Ecto neural progenitor cell (in vitro differentiated cells): ENCODE measurements around the gene UBE3A.
"Not testable (repeated sequence)": the region's sequence is repeated elsewhere in the genome, so short reads cannot be mapped to it uniquely, and the experiment has no call there.

ENCODE experiments used
- DNase-seq: peaks from one replicate; pipeline ENCODE4 v3.0.0-alpha.2; 2018; ENCODE audit warnings: low spot score

UBE3A gene

DNA sequence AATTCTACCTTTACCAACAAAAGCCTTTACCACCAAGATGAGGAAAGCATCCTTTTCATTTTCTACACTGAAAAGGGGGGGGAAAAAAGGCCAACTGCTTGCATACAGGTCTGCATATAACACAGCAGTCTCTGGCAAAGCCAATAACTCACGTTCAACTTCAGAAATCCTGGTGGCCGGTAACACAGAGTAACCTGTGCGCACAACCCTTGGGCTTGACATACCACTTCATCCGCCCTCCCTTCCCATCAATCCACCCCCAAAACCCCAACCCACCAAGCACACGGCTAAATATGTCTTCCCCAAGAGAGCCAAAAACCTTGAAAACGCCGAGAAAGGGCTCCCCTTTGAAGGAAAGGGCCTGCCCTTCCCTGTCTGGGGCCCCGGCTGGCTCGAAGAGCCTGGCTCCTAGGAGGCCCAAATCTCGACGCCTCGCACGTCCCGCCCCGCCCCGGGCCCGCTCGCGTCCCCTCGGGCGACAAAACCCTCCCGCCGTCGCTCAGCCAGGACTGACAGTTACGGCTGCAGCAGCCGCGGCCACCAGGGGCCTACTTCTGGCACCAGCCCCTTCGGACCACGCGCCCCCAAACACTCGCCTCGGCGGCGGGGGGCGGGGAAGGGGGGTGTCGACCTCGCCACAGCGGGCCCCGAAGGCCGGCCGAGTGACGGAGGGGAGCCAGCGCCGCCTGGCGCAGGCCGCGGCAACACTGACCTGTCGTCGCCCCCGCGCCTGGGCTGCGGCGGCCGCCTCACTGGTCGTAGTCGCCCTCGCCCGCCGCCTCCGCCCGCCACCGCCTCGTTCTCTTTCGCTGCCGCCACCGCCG, 835 bp downstream of the UBE3A start:
- peak; percentile 86 for DNase-seq

DNA sequence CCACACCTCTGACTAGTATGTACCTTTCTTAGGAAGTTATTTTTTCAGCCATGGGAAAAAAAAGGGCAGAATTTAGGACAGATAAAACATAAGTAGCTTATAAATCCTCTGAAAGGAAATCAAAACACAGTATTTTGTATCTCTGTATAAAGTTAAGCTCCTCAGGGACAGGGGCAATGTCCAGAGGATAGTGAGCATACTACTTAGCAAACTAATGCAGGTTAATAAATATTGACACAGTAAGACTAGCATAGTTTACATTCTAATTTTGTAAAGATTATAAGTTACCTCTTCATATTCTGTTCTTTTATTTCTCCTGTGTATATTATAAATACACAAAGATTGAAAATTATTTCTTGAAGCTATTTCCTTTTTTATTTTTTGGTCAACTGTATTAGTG, 2.1 kb downstream of the UBE3A start:
- no peak for DNase-seq

DNA sequence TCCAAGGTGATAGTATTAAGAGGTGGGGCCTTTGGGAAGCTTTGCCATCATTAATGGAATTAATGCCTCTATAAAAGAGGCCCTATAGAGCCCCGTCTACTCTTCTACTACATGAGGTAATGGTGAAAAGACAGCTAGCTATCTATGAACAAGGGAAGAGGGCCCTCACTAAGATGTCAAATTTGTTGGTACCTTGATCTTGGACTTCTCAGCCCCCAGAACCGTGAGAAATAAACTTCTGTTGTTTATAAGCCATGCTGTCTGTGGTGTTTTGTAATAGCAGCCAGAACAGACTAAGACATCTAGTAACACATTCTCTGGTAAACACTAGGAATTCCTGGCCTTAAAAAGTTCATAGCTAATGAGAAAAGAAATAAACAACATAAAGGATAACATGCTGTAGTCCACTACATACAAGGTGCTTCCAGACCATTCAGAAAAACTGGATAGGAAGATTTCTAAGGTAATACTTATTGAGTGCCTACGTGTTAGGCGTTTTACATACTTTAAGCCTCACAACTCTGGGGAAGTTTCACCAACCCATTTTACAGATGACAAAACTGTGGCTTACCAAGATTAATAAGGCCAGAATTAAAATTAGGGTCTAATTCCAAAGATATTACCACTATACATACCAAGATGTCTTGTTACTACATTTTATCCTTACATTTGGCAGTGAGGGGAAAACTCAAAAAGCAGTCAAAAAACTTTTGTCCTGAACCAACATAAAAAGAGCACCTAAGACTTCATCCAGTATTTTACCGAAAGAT, 3.2 kb downstream of the UBE3A start:
- DNase-seq = no peak

DNA sequence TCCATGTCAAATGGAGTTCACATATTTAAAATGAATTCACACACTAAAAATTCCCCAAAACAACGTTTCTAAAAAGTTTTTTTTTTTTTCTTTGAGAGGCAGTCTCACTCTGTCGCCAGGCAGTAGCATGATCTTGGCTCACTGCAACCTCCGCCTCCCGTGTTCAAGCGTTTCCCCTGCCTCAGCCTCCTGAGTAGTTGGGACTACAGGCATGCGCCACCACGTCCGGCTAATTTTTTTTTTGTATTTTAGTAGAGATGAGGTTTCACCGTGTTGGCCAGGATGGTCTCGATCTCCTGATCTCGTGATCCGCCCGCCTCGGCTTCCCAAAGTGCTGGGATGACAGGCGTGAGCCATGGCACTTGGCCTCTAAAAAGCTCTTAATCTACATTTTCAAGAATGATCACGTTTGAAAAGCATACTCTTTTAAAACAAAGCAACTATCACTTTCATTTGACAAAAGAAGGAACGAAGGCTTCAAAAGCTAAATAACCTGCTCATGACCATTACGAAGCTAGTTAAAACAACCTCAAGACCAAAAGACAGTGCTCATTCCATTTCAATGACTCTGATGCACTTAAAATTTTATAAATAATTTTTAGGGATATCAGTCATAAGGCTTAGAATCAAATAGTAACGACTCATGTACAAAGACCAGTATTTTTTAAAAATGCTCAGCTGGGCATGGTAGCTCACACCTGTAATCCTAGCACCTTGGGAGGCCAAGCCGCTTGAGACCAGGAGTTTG, 5.5 kb downstream of the UBE3A start:
- no peak for DNase-seq

DNA sequence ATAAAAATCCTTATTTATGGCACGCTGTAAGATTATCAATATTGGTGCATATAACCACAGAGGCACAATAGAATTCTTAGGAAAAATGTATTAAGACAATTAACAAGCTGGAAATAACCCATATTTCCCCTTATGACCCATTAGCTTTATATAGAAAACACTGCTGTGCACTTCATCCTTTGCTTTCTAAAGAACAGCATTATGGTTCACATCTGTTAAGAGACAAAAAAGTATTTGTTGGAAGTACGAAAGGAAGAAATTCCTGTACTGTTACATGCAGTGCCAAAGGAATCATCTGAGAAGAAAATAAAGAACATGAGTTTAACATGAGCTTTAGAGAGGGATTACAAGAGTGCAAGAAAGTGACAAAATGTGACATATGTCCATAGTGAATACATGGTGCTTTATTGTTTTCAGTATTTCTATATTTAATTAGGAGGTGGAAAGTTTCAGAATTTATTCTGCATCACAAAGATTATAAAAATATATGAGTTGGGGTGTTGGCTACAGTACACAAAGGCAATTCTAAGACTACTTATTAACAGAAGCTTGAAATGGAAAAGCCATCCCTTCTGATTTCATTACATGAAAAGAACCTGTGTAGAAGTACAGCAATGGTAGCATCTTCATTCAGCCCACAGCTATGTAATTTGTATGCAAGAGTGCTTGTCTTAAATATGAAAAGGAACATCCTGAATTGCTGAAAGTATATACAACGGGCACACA, 6.8 kb downstream of the UBE3A start:
- DNase-seq = no peak

DNA sequence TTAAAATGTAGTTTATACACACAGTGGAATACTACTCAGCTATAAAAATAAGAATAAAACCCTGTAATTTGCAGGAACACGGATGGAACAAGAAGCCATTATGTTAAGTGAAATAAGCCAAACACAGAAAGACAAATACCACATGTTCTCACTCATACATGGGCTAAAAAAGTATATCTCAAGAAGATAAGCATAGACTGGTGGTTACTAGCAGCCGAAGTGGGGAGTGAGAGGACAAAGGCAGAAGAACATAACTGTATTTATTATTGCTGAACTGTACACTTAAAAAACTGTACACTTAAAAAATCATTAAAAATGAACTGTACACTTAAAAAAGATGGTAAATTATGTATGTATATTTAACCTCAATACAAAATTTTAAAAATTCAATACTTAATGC, 11.0 kb downstream of the UBE3A start:
- no peak for DNase-seq

DNA sequence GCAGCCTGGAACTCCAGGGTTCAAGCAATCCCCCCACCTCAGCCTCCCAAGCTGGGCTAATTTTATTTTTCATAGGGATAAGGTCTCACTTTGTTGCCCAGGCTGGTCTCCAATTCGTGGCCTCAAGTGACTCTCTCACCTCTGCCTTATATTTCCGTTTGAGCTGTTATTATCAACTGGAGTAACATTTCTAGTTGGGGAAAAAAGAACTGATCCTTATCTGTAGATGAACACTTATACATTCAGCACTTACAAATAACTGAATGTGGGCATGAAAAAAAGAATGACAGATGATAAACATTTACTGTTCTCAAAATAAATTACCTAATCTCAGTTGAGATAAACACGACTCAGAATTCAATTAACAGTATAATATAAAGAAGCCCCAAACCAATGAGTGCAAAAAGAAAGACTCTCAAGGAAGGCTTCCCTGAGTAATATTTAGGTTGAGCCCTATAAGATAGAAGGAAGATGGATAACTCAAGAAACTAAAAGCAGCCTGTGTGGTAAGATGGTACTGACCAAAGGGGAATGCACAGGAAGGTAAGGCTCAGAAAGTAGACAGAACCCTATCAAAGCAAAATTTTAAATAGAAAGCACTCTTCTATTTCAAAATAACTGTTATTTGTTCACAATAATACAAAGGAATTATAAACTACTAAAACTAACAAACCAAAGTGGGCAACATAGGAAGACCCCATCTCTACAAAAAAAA, 11.8 kb downstream of the UBE3A start:
- DNase-seq = no peak

DNA sequence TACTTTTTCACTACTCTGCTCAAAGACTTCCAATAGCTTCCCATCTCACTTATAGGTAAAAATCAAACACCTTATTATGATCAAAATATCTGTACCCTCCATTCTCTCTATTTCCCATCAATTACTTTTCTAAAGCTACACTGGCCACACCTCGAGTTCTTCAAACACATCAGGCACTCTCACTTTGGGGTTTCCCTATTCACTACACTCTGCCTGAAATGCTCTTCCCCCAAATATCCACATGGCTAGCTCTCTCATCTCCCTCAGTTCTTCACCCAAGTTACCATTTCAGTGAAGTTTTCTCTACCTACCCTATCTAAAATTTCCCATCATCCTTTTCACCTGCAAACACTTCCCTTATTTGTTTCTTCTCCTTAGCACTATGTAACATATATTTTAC, 14.8 kb downstream of the UBE3A start:
- no peak for DNase-seq

DNA sequence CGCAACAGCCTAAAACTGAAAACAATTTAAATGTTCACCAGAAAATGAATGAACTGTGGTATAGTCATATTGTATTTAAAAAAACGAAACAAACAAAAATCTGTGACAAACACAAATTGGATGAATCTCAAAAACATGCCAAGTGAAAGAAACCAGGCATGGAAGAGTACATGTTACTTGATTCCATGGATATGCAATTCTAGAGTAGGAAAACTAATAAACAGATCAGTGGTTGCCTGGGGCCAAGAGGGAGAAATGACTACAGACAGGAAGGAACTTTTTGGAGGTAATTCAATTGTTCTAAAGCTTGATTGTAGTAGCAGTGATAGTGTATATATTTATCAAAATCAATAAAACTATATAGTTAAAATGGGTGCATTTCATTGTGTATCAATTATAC, 16.8 kb downstream of the UBE3A start:
- DNase-seq = no peak

DNA sequence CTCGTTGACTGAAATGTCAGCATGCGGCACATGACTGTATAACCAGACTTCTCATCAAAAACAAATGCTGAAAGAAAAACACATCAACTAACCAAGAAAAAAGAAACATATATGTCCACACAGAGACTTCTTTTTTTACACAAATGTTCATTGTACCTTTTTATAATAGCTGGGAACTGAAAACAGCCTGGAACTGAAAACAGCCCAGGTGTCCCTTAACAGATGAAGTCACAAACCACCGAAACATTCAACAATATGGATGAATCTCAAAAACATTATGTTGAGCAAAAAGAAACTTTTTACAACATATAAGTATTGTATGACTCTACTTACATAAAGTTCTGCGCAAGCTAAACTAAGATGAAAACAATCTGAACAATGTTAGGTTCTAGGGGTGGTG, 20.6 kb downstream of the UBE3A start:
- no peak for DNase-seq

DNA sequence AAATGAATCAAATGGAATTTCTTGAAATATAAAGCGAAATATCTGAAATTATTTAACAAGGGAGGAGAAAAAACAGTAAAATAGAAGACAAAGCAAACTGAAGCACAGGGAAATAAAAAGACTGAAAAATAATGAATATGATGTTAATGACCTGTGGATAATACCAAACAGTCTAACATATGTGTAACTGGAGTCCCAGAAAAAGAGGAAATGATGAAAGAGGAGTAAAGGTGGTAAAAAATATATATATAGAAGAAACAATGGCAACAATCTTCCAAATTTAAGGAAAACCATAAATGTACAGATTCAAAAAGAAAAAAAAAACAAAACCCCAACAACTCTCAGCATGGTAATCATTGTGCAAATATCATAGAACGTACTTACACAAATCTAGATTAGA, 21.2 kb downstream of the UBE3A start:
- no peak for DNase-seq

DNA sequence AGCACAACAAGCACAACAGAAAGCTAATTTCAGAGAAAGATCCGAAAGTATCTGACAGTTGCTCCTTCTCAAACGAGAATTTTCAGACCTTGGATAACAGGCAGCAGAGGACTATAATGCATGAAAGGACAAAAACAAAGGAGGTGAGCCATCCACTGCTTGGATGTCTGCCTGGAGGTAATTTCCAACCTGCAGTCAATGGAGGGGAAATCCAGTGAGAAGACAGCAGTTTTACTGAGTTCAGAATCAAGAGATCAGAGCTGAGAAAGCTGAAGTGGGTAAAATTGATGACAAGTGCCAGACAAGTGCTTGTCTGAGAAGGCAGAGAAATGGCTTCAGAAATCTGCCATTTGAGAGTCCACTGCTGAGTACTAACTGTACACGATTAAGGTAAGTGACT, 22.1 kb downstream of the UBE3A start:
- DNase-seq = no peak

DNA sequence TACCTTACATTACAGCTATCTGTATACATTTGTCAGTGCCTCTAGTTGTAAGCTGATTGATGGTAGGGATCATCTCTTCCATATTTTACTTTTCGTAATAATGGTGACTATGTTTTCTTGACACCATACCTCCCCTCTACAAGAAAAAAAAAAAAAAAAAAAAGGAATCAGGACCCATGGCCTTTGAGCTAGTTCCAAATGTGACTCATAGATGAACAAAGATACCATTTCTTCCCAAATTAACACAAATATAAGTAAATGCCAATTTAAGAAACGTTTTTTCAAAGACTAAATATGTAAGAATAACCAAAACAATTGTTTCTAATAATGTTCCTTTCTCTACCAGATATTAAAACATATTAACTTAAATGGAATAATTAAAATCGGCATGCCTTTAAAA, 23.1 kb downstream of the UBE3A start:
- no peak for DNase-seq

DNA sequence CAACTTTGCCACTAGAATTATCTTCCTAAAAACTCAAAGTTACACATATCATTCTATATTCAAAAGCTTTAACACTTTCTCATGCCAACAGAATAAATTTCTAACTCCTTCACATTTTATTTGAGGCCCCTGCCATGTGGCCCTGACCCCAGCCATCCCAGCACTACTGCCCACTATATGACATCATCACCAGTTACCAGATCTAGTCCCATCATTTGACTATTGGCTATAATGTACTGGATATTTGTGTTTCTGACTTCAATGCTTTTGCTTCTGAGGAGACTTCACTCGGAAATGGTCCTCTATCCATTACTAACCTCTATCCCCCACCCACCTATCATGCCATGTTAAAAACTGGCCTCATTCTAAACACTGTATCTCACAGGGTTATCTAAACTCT, 23.6 kb downstream of the UBE3A start:
- no peak for DNase-seq

DNA sequence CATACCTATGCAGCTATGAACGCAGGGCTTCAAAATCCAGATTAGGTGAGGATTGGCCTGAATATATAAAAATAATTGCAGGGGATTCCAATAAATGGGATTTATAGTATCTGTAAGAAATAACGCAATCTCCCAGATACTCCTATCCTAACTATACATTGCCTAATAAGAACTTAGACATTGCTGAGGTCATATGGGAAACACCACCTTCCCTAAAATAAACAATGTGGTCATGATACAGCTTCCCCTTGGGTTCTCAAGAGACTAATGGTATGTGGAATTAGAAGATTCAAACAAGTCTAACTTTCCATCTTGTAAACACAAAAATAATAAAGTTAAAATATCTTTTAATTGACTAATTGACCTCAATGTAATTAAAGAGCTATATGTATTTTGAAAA, 28.2 kb downstream of the UBE3A start:
- DNase-seq = no peak

DNA sequence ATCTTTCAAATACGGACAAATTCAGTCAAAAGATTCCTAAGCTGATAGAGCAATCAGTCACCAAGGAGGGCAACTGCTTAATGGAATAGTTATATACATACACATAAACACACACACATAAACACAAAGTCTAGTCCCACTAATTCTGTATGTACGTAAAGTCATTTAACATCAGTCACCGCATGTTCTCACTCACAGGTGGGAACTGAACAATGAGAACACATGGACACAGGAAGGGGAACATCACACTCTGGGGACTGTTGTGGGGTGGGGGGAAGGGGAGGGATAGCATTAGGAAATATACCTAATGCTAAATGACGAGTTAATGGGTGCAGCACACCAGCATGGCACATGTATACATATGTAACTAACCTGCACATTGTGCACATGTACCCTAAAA, 29.1 kb downstream of the UBE3A start:
- not testable (repeated sequence) for DNase-seq

DNA sequence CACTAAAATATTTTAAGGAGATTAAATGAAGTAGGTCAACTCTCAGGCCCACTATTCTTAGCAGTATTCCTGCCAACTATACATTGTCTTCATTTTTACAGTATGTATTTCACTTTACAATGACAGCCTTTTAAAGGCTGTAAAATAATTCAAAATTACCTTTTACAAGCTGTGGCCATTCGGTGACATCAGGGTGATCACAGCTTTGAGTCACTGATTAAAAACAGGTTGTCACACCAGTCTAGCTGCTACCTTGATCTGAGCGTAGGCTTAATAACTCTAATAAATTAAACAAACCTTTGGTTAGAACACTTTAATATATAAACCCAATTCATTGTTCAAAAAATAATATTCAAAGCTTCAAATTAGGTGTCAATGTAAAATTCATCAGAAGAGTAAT, 29.9 kb downstream of the UBE3A start:
- DNase-seq = no peak

DNA sequence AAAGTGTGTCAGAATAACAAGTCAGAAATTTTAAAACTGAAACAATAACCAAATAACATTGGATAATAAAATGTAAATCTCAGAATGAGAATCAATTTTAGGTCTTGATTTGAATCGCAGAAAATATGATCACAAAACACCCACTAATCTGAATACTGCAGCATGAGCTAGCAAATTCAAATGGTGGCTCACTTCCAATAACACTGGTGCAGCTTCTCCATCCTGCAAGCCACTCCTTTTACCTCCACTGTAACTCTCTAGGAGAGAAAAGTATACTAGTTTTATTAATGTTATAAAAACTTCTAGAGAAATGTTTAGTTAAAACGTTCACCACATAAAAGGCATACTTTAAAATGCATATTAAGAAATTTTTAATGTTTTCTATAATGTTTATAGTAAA, 30.4 kb downstream of the UBE3A start:
- no peak for DNase-seq

DNA sequence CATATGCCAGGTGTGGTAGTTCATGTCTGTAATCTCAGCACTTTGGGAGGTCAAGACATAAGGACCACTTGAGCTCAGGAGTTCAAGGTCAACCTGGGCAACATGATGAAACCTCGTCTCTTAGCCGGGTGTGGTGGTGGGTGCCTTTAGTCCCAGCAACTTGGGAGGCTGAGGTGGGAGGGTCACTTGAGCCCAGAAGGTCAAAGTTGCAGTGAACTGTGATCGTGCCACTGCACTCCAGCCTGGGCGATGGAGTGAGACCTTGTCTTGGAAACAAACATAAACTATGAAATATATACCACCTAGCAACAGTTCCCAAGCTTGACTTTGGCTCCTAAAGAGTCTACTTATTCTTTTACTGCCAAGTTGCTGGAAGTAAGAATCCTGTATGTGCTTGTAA, 30.9 kb downstream of the UBE3A start:
- DNase-seq = no peak

DNA sequence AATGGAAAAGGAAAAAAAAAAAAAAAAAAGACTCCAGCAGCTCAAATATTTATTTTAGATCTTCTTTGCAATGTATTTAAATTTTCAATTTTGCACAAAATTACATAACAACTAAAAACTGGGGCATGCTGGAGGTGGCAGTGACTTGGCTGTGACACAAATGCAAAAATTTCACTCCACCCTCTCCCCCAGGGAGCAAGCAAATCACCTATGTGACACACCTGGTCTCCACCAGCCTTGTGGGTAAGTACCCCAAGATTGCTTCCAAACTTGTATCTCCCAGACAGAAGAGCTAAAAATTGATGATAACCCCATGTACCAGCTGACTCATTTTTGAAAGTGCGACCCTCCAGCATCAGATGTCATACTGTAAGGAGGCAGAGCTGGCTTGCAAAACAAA, 32.0 kb downstream of the UBE3A start:
- no peak for DNase-seq

DNA sequence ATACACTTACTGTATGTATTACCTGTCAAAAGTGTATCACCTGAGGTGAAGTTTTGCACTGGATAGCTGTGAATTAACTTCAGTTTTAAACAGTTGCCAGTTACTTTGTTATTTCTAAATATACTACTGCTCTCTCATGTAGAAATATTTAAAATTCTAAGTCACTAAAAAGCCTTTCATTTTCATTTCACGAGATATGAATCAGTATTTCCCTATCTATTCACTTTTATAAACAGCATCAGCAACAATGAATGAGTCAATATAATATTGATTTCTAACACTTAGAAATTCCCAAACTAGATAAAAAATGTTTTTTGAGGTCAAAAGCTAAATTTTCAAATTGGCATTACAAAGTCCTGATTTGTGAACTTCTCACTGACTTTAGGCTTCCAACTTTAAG, 32.6 kb downstream of the UBE3A start:
- DNase-seq = no peak

DNA sequence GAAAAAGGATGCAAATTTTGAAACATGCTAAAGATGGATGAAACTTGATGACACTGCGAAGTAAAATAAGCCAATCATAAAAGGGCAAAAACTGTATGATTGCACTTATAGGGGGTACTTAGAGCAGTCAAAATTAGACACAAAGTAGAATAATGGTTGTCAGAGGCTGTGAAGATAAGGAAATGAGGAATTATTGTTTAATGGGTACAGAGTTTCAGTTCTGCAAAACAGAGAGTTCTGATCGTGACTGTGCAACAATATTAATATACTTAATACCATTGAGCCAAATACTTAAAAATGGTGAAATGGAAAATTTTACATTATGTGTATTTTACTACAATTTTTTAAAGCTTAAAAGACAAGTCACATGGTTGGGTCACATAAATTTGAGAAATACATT, 35.1 kb downstream of the UBE3A start:
- no peak for DNase-seq
